CD4-positive, alpha-beta T cell treated with Interleukin-21 for 1 hour (primary cell): Measurements from ENCODE around the gene MAP2K4.

Experiments
- DNase-seq: peaks from one replicate; pipeline ENCODE4 v3.0.0-alpha.2; 2020

Gene MAP2K4

DNA sequence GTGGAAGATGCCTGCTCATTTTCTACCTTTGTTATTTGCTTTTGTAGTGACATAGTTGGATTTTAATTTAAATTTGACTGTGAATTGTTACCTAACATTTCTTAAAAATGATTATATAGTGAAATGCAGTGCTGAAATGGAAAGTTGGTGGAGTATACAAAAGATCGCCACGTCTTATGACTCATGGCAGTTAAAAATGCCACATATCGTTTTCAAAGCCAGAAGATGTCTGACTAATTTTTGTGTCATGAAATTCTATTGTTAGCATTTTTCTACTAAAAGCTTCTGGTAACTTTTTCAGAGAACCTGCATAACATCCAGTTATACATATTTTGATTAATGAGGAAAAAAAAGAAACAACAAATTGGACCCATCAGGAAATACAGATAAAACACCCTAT, 20.6 kb downstream of the MAP2K4 start:
- DNase-seq = no peak

- DNase-seq = no peak
Observed at GRCh38 chr17:12043702-12044101, 23.0 kb downstream of the MAP2K4 start.

DNA sequence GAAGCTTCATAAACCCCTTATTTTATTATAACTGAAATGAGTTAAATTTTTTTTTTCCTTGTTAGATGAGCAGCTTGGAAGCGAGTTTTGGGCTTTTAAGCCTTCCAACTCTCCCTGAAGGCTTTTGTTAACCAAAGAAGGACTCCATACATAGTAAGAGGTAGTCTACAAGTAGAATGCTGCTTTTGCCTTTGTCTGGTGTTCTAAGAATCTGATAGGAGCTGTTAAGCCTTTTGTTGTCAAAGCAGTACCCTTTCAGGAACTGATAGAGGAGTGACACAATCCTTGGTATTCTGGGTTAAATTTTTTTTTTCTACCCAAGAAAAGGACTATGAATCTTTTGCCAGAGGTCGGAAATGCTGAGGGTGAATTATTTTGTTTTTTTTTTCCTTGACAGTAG, 26.1 kb downstream of the MAP2K4 start:
- DNase-seq = no peak

DNA sequence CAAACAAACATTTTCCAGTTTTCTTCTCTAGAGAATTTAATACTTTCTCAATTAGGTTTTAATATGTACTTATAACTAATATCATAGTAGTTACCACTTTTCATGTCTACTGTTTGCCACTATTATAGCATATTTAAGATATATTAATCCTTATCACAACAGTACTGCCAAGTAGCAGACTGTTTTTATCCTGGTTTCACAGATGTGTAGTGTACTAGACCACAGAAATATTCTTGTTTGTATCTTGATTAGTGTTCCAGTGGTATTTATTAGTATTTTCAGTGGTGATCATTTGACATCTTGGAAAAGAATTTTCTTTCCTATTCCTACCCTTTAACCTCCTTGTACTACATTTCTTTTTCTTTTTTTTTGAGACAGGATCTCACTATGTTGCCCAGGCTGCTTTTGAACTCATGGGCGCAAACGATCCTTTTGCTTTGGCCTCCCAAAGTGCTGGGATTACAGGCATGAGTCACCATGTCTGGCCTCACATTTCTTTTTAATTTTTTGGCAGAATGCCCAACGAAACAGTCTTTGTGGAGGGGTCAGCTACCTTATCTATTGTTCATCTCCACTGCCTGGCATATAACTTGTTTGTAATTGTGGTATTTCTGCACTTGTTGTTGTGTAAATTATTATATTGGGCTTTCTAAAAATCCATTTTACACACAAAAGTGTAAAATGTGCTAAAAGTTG, 27.2 kb downstream of the MAP2K4 start:
- no peak for DNase-seq

GRCh38 chr17:12048843-12049473, 28.3 kb downstream of the MAP2K4 start:
- no peak for DNase-seq

GRCh38 chr17:12050646-12051225, 30.1 kb downstream of the MAP2K4 start:
- DNase-seq = no peak

GRCh38 chr17:12053552-12053951, 32.9 kb downstream of the MAP2K4 start:
- DNase-seq = no peak

- no peak for DNase-seq
Observed at GRCh38 chr17:12055889-12056288, 35.2 kb downstream of the MAP2K4 start.

DNA sequence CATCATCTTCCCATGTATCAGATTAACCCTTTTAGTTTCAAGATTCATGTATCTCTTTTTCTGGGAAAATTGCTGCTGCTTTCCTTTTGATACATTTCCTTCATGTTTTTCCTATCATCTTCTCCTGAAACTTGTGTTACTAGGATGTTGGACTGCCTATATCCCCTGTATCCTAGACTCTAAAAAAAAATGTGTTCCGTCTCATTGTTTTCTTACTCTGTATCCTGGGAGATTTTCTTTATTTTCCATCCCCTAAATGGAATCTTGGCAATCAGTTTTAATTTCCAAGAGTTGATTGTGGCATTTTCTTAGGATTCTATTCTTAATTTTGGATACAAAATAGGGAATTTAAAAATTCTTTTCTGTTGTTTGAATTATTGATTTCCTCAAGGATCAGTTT, 36.8 kb downstream of the MAP2K4 start:
- DNase-seq = no peak

- DNase-seq = no peak
Observed at GRCh38 chr17:12058535-12058934, 37.9 kb downstream of the MAP2K4 start.

DNA sequence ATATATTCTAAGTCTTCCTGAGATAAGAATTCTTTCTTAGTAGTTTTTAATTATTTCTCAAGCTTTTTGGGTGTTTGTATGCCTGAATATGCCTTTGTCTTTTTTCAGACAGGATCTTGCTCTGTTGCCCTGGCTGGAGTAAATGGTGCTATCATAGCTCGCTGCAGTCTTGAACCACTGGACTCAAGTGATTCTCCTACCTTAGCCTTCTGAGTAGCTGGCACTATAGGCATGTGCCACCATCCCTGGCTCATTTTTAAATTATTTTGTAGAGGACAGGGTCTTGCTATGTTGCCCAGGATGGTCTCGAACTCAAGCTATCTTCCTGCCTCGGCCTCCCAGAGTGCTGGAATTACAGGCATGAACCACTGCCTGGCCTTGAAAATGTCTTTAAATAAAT, 41.6 kb downstream of the MAP2K4 start:
- no peak for DNase-seq

DNA sequence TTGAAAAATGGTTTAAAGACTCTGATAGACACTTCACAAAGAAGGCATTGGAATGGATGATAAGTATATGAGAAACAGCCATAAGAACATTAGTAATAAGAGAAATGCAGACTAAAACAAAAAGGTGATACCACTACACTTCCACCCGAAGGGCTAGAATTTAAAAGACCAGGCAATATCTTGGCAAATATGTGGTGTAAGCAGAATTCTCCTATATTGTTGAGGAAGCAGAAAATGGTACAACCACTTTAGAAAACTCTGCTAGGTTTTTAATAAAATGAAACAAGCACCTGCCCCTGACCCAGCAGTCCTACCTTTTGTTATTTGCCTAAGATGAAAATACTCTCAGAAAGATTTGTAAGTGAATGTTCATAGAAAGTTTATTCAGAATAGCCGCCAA, 43.7 kb downstream of the MAP2K4 start:
- no peak for DNase-seq

GRCh38 chr17:12067485-12067884, 46.8 kb downstream of the MAP2K4 start:
- no peak for DNase-seq

DNA sequence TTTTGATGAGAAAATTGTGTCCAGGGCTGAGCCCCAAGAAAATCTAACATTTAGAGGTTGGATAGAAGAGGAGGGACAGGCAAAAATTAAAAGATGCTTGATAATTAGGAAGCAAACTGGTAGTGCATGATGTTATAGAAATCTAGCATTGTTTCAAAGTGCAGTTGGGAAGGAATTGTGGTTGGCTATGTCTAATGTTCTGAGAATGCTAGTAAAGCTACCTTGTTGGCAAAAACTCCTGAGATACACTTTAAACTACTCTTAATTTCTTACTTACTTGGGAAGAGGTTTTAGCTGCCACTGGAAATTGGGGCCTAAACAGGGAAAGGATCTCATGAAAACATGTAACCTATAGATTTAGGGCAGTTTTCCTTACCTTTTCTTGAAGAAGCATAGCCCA, 48.3 kb downstream of the MAP2K4 start:
- DNase-seq = no peak

GRCh38 chr17:12070561-12070960, 49.9 kb downstream of the MAP2K4 start:
- DNase-seq = no peak

- no peak for DNase-seq
Observed at GRCh38 chr17:12074346-12074745, 53.7 kb downstream of the MAP2K4 start.

DNA sequence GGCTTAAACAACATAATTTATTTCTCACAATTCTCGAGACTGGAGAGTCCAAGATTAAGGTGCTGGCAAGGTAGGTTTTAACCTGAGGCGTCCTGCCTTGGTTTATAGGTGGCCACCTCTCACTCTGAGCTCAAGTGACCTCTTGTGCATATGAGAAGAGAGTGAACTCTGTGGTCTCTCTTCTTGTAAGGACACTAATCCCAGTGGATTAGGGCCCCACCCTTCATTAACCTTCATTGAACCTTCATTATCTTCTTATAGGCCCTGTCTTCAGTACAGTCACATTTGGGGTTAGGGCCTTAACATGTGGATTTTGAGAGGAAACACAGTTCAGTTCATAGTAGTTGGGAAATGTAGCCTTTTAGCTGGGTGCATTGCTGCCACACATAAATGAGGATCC, 57.1 kb downstream of the MAP2K4 start:
- no peak for DNase-seq

GRCh38 chr17:12078791-12079190, 58.1 kb downstream of the MAP2K4 start:
- no peak for DNase-seq

GRCh38 chr17:12081720-12082119, 61.0 kb downstream of the MAP2K4 start:
- DNase-seq = no peak

DNA sequence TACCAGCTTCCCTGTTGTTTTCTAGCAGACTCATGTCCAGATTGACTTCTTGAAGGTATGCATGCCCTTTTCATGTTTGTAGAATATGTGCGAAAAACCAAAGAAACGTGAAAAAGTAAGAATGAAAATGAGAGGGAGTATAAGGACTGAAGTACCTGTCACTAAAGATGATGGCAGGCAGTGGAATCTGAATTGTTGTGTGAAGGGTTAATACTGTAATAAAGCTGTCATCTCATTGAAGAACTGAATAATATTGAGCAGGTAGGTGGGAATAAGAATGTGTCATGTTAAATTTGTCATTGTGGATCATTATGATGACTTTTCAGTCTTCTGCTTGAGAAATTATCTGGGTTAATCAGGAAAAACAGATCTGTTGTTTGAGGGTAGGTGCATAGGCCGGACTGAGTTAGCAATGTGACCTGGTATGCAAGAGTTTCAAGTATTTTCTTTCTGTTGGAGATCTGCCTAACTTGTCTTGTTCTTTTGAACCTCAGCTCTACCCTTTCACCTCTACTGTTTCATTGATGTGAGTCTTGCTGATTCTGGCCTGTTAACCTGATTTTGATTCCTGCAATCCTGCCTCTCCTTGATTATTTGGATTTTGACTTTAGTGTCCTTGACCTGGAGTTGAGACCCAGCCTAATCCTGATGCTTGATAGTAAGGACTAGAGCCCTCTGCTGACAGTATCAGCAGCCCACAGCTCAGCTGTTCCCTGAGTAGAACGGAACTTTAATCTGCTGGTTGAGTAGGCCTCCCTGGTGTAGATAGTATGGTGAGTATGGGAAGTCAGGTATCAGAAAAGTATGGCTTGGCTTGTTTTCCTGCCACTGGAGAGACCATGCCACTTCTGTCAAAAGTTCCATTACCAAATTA, 64.6 kb downstream of the MAP2K4 start:
- no peak for DNase-seq

DNA sequence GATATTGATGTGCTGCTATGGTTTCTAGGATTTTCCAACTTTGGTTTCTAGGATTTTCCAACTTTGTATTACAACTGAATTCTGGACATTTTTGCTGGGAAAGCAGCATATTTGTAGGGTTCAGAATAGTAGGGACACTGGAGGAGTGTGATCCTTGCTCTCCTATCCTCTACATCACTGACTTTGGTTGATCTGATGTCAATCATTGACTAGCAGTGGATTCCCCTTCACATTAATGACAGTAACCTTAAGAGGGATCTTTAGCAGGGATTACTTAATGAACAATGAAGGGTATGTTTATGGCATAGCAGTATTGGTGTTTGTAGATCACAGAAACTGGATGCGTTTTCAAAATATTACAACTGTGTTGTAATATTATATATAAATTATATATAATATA, 67.4 kb downstream of the MAP2K4 start:
- DNase-seq = no peak

- no peak for DNase-seq
Observed at GRCh38 chr17:12089809-12090384, 69.2 kb downstream of the MAP2K4 start.

DNA sequence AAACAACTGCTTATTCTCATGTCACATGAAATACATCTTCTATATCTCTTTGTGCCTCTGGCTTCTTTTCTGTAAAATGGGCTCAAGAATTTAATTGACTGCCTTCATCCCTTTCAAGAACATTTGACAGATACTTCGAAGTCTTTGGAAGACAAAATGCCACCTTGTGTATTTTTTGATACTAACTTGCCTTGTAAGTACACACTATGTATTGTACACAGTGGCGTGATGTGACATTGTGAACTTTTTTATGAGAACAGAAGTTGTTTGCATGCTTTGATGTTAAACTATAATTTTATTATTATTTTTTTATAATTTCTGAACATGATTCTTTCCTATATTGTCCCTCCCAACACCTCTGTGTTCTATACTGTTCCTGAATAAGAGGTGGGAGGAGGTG, 73.7 kb downstream of the MAP2K4 start:
- DNase-seq = no peak
